AG04449 (cell line): ENCODE measurements around the gene ESAM.

ENCODE experiments used
- CTCF ChIA-PET: fragments of 350-600 bp; formaldehyde crosslinking; extraction: SDS; loops from one replicate; lab custom pipeline; 2021; ENCODE audit warnings: antibody characterized with exemption; lab: Yijun Ruan, JAX
- POLR2A ChIA-PET: fragments of 400-600, 350-600 bp; formaldehyde crosslinking; extraction: SDS; loops from one replicate; lab custom pipeline; 2020; ENCODE audit warnings: antibody characterized with exemption, inconsistent platforms; lab: Yijun Ruan, JAX
- DNase-seq: peaks from one replicate; pipeline ENCODE4 v3.0.0-alpha.2; 2010; ENCODE audit warnings: low read depth, low spot score
- H3K4me3 ChIP-seq: 2 replicates; pipeline ENCODE4 v1.5.1; 2011; ENCODE audit warnings: low read depth, mild to moderate bottlenecking, control low read depth, low read length
- CTCF ChIP-seq: IDR thresholded peaks from one replicate; pipeline ENCODE4 v1.5.1; 2011; ENCODE audit warnings: mild to moderate bottlenecking, moderate library complexity, low read length, control low read depth, inconsistent platforms; ENCODE audit not compliant: insufficient read depth; ENCODE audit errors: missing control alignments

The ESAM gene

GRCh38 chr11:124762105-124762623, at the start of gene ESAM:
ESAM (minus strand) TSS chr11:124762290; CDS start chr11:124762154, 136 bp downstream.
- ChIA-PET POLR2A (no interaction called here), CTCF (interaction anchor here (0.7 to 20.9 kb wide), 25 partner anchors 9 to 360 kb away, joined by 3 to 331 read pairs (median 15); partner anchors contain the start of genes MSANTD2, SIAE, SPA17 and VSIG2)

GRCh38 chr11:124811399-124812125, 49.5 kb upstream of the ESAM start:
- CTCF ChIA-PET, result interaction anchor here (0.8 to 3.6 kb wide), 2 partner anchors 19 to 142 kb away, joined by 3 to 17 read pairs; no protein-coding TSS in a partner anchor
- no peak overlapping the region for H3K4me3 ChIP-seq
- no peak for DNase-seq
- POLR2A ChIA-PET, result no interaction called here
- no peak for TF ChIP-seq CTCF

More at GRCh38 chr11:124762105-124762623, at the start of gene ESAM:
- no peak for TF ChIP-seq CTCF
- peak within 1 kb of the TSS; percentile 49 for H3K4me3 ChIP-seq
- DNase-seq, result no peak

GRCh38 chr11:124807660-124808270, 45.7 kb upstream of the ESAM start:
- no peak for DNase-seq
- TF ChIP-seq CTCF, result no peak
- no peak overlapping the region for H3K4me3 ChIP-seq
- POLR2A ChIA-PET, result no interaction called here
- CTCF ChIA-PET, result no interaction called here

GRCh38 chr11:124807201-124807600, 45.1 kb upstream of the ESAM start:
- TF ChIP-seq CTCF, result no peak
- no peak for DNase-seq
- ChIA-PET POLR2A (no interaction called here), CTCF (no interaction called here)
- H3K4me3 ChIP-seq, result no peak overlapping the region

GRCh38 chr11:124804884-124805283, 42.8 kb upstream of the ESAM start:
- DNase-seq, result no peak
- POLR2A ChIA-PET, result no interaction called here
- CTCF ChIA-PET, result interaction anchor here (1.1 to 4.7 kb wide), 4 partner anchors 9 to 135 kb away, joined by 4 to 20 read pairs (median 5); no protein-coding TSS in a partner anchor
- no peak for TF ChIP-seq CTCF
- H3K4me3 ChIP-seq, result no peak overlapping the region
